ENCODE results near the gene HOXD12. TPM values are rescaled to one million over a fixed set of nuclear protein-coding genes. Genes with fewer than 3 reads are reported as not detected.
A peak's percentile ranks its signal among the peaks of the same experiment; 100 is the strongest.

The HOXD12 gene
- total and polyA plus RNA-seq, 4 donors, result not detected

DNA sequence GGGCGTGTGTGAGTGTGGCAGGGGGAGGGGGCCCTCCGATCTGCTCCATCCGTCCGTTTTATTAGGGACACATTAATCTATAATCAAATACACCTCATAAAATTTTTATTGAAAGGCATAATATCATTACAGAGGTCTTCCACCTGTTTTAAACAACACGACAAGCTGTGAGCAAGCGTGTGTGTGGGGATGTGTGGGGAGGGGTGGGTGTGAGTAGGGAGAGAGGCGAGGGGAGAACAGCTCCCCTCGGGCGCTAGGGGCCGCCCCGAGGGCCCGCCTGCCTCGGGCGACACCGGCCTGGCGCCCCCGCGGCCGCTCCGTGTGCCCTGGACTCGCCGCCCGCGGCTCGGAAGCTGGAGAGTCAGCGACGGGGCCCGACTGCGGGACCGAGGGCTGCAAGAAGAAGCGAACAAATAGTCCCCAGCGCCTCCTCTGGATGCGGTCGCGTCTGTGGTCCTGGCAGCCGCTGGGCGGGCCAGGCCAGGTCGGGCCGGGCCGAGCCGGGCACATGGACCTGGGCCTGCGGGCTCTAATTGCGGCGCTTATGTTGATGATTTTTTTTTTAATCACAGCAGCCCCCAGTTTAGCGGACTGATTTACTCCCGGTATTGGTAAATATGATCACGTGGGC lies 22.6 kb downstream of the HOXD12 start:
- Histone ChIP-seq H3K9me3 (ENCODE audit: control insufficient read depth in 4 of 4, insufficient read depth in 3 of 4, low read length in 3 of 4) (peaks cover 0 to 10% (median 0%) of the 10 kb centered on the region in 4 donors), H3K4me3 (no peak overlapping the region), H3K27ac (ENCODE audit: low read depth in 1 of 2, low read length in 1 of 2) (no peak overlapping the region), H3K27me3 (ENCODE audit: control insufficient read depth in 3 of 3, insufficient read depth in 3 of 3, low read length in 2 of 3) (peaks cover 32 to 90% (median 88%) of the 10 kb centered on the region in 3 donors), H3K4me1 (ENCODE audit: control insufficient read depth in 5 of 5, insufficient read depth in 5 of 5, low read length in 5 of 5) (peaks cover 0 to 11% (median 3%) of the 10 kb centered on the region in 5 donors), H3K9ac (ENCODE audit: insufficient read depth in 1 of 2, low read length in 2 of 2) (no peak overlapping the region), H3K36me3 (ENCODE audit: control insufficient read depth in 4 of 4, insufficient read depth in 4 of 4, low read length in 4 of 4) (no peaks in the 10 kb centered on the region)
- 3 to 6% methylated on average over 38 to 47 of the region's 47 CpGs for WGBS, 2 donors
- peak; percentile 14 for ATAC-seq (ENCODE audit: insufficient read depth, low FRiP score)
- TF ChIP-seq, protein P1, sequence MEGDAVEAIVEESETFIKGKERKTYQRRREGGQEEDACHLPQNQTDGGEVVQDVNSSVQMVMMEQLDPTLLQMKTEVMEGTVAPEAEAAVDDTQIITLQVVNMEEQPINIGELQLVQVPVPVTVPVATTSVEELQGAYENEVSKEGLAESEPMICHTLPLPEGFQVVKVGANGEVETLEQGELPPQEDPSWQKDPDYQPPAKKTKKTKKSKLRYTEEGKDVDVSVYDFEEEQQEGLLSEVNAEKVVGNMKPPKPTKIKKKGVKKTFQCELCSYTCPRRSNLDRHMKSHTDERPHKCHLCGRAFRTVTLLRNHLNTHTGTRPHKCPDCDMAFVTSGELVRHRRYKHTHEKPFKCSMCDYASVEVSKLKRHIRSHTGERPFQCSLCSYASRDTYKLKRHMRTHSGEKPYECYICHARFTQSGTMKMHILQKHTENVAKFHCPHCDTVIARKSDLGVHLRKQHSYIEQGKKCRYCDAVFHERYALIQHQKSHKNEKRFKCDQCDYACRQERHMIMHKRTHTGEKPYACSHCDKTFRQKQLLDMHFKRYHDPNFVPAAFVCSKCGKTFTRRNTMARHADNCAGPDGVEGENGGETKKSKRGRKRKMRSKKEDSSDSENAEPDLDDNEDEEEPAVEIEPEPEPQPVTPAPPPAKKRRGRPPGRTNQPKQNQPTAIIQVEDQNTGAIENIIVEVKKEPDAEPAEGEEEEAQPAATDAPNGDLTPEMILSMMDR (IDR thresholded peaks at IDR 0.05; ENCODE audit: control extremely low read depth, extremely low read depth), result no peak
- no peak for DNase-seq

DNA sequence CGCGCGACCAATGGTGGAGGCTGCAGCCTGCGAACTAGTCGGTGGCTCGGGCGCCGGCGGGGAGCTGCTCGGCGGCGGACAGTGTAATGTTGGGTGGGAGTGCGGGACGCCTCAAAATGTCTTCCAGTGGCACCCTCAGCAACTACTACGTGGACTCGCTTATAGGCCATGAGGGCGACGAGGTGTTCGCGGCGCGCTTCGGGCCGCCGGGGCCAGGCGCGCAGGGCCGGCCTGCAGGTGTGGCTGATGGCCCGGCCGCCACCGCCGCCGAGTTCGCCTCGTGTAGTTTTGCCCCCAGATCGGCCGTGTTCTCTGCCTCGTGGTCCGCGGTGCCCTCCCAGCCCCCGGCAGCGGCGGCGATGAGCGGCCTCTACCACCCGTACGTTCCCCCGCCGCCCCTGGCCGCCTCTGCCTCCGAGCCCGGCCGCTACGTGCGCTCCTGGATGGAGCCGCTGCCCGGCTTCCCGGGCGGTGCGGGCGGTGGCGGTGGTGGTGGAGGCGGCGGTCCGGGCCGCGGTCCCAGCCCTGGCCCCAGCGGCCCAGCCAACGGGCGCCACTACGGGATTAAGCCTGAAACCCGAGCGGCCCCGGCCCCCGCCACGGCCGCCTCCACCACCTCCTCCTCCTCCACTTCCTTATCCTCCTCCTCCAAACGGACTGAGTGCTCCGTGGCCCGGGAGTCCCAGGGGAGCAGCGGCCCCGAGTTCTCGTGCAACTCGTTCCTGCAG lies 23.3 kb downstream of the HOXD12 start, which contains the start of gene HOXD9:
HOXD9 (plus strand) TSS at position 37 of the 728 bp plus-strand sequence; CDS start at position 87, 50 bp downstream.
- Histone ChIP-seq H3K4me3 (no peak within 1 kb of the TSS), H3K9me3 (ENCODE audit: control insufficient read depth in 4 of 4, insufficient read depth in 3 of 4, low read length in 3 of 4) (peaks cover 0 to 6% (median 0%) of the 10 kb centered on the region in 4 donors), H3K4me1 (ENCODE audit: control insufficient read depth in 5 of 5, insufficient read depth in 5 of 5, low read length in 5 of 5) (peaks cover 0 to 11% (median 3%) of the 10 kb centered on the region in 5 donors), H3K36me3 (ENCODE audit: control insufficient read depth in 4 of 4, insufficient read depth in 4 of 4, low read length in 4 of 4) (no peaks in the 10 kb centered on the region), H3K9ac (ENCODE audit: insufficient read depth in 1 of 2, low read length in 2 of 2) (no peak within 1 kb of the TSS), H3K27ac (ENCODE audit: low read depth in 1 of 2, low read length in 1 of 2) (no peak within 1 kb of the TSS), H3K27me3 (ENCODE audit: control insufficient read depth in 3 of 3, insufficient read depth in 3 of 3, low read length in 2 of 3) (peaks cover 25 to 90% (median 88%) of the 10 kb centered on the region in 3 donors)
- ATAC-seq (ENCODE audit: insufficient read depth, low FRiP score) (peak; percentile 51), DNase-seq (peak in 2 of 3 donors; percentile 47 to 65)
- TF ChIP-seq, protein P1 (IDR thresholded peaks at IDR 0.05; ENCODE audit: control extremely low read depth, extremely low read depth), result no peak
- WGBS, 2 donors, result 1 to 5% methylated on average over 54 to 84 of the region's 84 CpGs

DNA sequence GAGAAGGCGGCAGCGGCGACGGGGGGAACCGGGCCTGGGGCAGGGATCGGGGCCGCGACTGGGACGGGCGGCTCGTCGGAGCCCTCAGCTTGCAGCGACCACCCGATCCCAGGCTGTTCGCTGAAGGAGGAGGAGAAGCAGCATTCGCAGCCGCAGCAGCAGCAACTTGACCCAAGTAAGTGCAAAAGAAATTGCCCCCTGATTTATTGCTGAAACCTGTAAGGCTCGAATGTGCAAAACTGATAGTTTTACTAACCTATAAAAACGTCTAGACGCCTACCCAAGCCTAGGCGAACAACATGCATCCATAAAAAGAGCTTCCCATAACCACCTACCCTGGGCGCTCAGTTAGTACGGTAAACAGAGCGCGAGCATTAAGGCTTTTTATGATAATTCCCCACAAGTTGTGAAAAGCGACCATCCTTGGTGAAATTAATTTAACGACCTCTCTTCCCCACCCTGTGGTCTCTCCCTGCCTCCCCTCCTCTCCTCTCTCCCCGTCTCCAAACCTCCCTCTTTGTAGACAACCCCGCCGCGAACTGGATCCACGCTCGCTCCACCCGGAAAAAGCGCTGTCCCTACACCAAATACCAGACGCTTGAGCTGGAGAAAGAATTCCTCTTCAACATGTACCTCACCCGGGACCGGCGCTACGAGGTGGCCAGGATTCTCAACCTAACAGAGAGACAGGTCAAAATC lies 24.0 kb downstream of the HOXD12 start:
- peaks cover 0 to 14% (median 7%) of the 10 kb centered on the region in 5 donors for H3K4me1 ChIP-seq (ENCODE audit: control insufficient read depth in 5 of 5, insufficient read depth in 5 of 5, low read length in 5 of 5)
- peaks cover 18 to 90% (median 88%) of the 10 kb centered on the region in 3 donors for H3K27me3 ChIP-seq (ENCODE audit: control insufficient read depth in 3 of 3, insufficient read depth in 3 of 3, low read length in 2 of 3)
- 6% methylated on average over 37 to 40 of the region's 40 CpGs for WGBS, 2 donors
- no peak overlapping the region for H3K9ac ChIP-seq (ENCODE audit: insufficient read depth in 1 of 2, low read length in 2 of 2)
- DNase-seq (no peak), ATAC-seq (ENCODE audit: insufficient read depth, low FRiP score) (no peak)
- H3K4me3 ChIP-seq, result no peak overlapping the region
- H3K27ac ChIP-seq (ENCODE audit: low read depth in 1 of 2, low read length in 1 of 2), result no peak overlapping the region
- TF ChIP-seq, protein P1 (IDR thresholded peaks at IDR 0.05; ENCODE audit: control extremely low read depth, extremely low read depth), result no peak
- H3K36me3 ChIP-seq (ENCODE audit: control insufficient read depth in 4 of 4, insufficient read depth in 4 of 4, low read length in 4 of 4), result no peaks in the 10 kb centered on the region
- H3K9me3 ChIP-seq (ENCODE audit: control insufficient read depth in 4 of 4, insufficient read depth in 3 of 4, low read length in 3 of 4), result peaks cover 0 to 3% (median 0%) of the 10 kb centered on the region in 4 donors

Data from lung (tissue), 12 donors.